CD4-positive, alpha-beta T cell treated with Interleukin-10 for 1 hour (primary cell): ENCODE measurements around the gene ADAMTS9.

Experiments
- DNase-seq: peaks from one replicate; pipeline ENCODE4 v3.0.0-alpha.2; 2020

The ADAMTS9 gene

GRCh38 chr3:64650715-64651114 lies 37.1 kb downstream of the ADAMTS9 start:
- no peak for DNase-seq

- no peak for DNase-seq
These were observed 37.6 kb downstream of the ADAMTS9 start for GRCh38 chr3:64650096-64650622.

DNA sequence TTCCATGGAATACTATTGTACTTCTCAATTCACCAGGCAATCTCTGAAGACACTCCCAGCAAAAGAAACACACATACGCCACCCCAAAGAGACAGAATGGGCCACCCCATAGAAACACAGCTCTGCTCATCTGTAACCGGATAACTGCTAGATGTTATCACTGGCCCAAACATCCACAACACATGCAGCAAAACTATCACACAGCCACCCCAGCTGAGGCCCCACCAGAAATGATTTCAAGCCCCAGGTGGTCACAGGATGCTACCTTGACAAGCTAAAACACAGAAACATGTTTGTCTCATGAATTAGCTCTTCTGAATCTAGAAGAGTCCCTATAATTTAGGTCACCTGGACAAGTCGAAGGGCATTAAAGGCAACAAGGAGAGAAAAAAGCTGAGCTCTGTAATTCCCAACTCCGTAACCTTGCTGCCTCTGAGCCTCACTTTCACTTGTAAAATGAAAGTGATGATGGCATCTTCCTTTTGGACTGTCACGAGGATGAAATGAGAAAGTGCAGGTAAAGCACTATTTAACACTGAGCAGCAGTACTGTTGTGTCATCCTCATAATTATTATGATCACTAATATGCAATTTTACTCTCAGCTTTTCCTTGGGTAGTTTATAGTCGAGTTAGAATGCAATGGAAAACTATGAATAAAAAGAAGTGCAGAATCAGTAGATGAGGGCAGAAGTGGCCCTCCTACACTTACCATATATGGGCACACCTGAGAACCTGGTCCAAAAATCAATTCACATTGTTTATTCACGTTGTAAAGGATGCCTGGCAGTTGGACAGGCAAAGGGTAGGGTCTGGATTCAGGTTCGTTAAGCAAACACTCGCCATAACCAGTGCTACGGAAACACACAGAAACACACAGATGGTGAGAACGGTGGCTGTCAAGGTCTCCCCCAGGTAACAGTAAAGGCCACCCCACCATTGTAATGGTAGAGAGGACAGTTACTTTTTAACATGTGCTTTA lies 38.6 kb downstream of the ADAMTS9 start:
- DNase-seq, result no peak

- no peak for DNase-seq
These were observed 40.0 kb downstream of the ADAMTS9 start for GRCh38 chr3:64647825-64648224.

DNA sequence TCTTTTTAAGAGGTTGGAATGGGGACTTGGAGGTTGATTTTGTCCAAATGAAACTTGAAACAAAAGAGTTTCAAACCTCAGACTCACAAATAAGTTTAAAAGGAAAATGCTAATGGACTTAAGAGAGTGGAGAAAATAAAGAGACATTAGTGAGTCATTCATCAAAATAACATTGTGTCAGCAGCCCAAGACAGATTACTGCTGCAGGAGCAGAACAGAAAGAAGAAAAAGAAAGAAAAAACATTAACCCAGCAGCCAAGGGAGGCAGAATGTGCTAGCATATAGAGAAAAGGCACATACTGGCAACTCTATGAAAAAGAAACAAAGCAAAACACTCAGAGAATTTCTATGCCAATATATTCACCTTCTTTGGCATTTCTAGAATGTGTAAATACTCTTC lies 42.6 kb downstream of the ADAMTS9 start:
- no peak for DNase-seq

- no peak for DNase-seq
These were observed 43.3 kb downstream of the ADAMTS9 start for GRCh38 chr3:64644483-64644882.

GRCh38 chr3:64642327-64643151 lies 45.3 kb downstream of the ADAMTS9 start:
- DNase-seq, result no peak

DNA sequence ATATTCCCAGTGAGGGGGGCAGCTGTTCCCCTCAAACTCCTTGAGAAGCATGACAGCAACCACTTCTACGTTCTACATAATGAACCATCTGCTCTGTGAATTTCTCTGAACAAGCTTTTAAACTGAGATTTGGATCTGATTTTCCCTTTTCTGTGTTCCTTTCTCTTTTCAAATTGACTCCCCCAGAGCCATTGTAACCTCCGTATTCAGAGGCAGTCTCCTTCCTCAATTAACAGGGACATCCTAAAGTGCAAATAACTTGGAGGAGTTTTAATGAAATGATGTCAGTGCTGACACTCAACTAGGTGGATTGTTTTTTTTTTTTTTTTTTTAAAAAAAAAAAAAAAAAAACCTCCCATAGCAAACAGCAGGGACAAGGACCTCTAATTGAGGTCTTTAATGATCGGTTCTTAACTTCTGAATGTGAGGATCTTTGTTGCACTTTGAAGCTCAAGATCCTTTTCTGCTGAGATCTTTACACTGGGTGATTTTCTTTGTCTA lies 48.8 kb downstream of the ADAMTS9 start:
- no peak for DNase-seq

GRCh38 chr3:64638511-64638910 lies 49.3 kb downstream of the ADAMTS9 start:
- DNase-seq, result no peak

DNA sequence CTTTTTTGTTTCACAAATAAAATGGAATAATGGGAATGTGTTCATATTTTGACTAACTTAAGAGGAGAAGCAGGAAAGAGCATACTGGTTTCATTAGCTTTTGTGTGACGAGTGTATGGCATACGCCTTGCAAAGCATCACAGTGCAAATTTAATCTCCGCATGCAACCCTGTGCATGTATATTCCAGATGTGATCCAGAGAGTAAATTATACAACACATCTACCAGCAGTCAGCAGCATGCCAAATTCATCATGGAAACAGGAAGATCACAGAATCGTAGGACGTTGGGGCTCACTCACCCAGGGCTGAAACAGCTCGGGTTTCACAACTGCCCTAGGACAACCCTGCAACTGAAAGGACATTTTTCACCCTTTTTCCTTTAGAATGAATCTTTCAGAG lies 53.4 kb downstream of the ADAMTS9 start:
- no peak for DNase-seq

DNA sequence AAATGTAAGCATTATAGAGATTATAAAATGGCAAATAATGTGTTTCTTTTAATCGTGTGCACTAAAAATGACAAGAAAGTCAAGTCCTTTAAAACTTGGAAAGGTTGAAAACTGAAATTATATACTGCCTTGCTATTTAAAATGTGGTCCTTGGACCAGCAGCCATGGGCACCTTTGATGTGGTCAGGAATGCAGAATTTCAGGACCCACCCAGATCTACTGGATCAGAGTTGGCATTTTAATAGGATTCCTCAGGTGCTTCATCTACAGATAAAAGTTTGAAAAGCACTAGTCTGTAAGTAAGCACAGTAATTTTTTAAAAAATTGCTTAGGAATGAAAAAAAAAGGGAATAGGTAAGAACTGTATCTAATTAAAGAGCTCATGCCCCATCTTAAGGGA lies 55.8 kb downstream of the ADAMTS9 start:
- no peak for DNase-seq

GRCh38 chr3:64627471-64628321 lies 60.1 kb downstream of the ADAMTS9 start:
- no peak for DNase-seq

- no peak for DNase-seq
These were observed 60.8 kb downstream of the ADAMTS9 start for GRCh38 chr3:64627042-64627441.

DNA sequence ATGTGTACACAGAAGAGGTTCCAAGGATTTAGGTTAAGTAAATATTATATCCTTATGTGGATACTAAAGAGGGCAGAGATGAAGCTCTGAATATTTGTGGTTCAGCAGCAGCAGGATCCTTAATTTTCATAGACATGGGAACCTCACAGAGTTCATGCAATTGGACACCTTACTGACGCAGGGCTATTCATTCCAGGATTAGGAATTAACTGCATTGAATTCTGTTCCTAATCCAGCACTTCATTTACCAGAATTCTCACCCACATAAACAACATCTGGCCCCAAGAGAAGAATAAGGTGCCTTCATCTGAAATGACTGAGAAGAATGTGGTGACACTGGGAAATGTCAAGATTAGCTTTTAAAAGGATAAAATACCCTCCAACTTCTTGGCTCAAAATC lies 62.4 kb downstream of the ADAMTS9 start:
- no peak for DNase-seq

DNA sequence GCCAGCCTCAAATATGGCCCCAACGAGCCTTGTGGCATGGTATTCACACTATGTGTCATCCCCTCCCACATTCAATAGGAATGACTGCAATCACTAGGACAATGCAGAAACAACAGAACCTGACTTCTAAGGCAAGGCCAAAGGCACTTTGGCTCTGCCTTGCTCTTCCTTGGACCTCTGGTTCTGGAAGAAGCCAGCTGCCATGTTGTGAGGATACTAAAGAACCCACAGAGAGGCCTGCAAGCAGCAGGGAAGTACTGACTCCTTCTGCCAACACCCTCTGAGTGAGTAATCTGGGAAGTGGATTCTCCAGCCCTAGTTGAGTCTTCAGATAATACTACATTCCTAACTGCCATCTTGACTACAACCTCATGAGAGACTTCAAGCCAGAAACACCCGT lies 64.7 kb downstream of the ADAMTS9 start:
- DNase-seq, result no peak

GRCh38 chr3:64621726-64622395 lies 65.9 kb downstream of the ADAMTS9 start:
- DNase-seq, result no peak

- no peak for DNase-seq
These were observed 66.5 kb downstream of the ADAMTS9 start for GRCh38 chr3:64621275-64621674.

DNA sequence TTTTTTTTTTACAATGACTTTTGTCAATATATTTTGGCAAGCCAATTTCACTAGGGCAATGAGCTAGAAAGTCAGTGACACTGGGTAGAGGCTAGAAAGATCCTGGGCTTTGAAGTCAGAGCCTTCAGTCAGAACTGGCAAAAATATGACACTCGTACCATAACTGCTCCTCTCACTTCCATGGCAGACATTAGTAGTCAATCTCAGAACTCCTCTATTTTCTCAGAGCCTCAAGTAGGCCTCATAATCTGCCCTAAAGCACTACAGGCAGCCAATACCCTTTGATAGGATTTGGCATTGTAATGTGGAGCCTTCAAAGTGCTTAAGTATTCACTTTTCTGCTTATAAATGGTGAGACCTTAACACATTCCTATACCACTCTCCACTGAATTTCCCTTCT lies 67.8 kb downstream of the ADAMTS9 start:
- no peak for DNase-seq

GRCh38 chr3:64619216-64619615 lies 68.6 kb downstream of the ADAMTS9 start:
- DNase-seq, result no peak

GRCh38 chr3:64617610-64618009 lies 70.2 kb downstream of the ADAMTS9 start:
- DNase-seq, result no peak

GRCh38 chr3:64616953-64617352 lies 70.8 kb downstream of the ADAMTS9 start:
- DNase-seq, result no peak
